ENCODE measurements around the gene CTDP1.

DNA sequence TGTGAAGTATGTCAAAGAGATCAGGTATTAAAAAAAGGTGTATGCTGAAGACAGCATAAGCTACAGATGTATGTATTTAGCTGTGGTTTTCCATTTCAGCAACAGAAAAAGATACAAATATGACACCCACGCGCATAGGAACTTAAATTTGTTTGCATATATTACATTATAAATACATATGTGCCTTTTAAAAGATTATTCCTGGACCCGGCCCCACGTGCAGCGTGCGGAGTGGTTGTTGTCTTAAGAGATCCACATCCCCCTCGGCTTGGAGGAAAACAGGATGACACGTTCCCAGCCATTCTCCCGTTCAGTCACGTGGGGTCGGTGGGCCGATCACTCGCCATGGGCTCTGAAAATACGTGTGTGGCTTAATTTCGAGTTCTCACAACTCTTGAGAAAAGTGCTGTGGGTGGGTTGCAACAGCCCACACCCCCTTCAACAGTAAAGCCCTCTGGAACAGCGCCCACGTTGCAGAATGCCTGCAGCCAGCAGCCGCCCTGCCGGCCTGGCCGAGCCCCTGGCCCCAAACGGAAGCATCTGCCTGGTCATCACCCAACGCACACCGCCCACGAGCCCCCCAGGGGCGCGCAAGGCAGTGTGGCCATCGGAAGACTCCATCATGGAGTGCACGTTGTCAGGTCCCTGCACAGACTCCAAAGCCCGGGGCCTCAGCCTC, 99.6 kb downstream of the CTDP1 start:
- TF ChIP-seq, protein P1, sequence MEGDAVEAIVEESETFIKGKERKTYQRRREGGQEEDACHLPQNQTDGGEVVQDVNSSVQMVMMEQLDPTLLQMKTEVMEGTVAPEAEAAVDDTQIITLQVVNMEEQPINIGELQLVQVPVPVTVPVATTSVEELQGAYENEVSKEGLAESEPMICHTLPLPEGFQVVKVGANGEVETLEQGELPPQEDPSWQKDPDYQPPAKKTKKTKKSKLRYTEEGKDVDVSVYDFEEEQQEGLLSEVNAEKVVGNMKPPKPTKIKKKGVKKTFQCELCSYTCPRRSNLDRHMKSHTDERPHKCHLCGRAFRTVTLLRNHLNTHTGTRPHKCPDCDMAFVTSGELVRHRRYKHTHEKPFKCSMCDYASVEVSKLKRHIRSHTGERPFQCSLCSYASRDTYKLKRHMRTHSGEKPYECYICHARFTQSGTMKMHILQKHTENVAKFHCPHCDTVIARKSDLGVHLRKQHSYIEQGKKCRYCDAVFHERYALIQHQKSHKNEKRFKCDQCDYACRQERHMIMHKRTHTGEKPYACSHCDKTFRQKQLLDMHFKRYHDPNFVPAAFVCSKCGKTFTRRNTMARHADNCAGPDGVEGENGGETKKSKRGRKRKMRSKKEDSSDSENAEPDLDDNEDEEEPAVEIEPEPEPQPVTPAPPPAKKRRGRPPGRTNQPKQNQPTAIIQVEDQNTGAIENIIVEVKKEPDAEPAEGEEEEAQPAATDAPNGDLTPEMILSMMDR (conservative IDR thresholded peaks at IDR 0.05; ENCODE audit: low read depth, low read length), result no peak
- TF ChIP-seq EZH2 (IDR thresholded peaks at IDR 0.05; ENCODE audit: borderline replicate concordance, low read depth, low read length, poor library complexity, severe bottlenecking), result no peak

Measured in A673 (cell line).